HG02943 (cell line): ENCODE data around the gene KRTAP12-3.
"Not testable (repeated sequence)": the region's sequence is repeated elsewhere in the genome, so short reads cannot be mapped to it uniquely, and the experiment has no call there.

Experiments used
- ATAC-seq: cut with Tn5 transposase; IDR thresholded peaks from one replicate; pipeline ENCODE4 v1.9.1; 2021; ENCODE audit warnings: mild to moderate bottlenecking, low read depth, moderate library complexity; ENCODE audit not compliant: unreplicated experiment

KRTAP12-3 gene

DNA sequence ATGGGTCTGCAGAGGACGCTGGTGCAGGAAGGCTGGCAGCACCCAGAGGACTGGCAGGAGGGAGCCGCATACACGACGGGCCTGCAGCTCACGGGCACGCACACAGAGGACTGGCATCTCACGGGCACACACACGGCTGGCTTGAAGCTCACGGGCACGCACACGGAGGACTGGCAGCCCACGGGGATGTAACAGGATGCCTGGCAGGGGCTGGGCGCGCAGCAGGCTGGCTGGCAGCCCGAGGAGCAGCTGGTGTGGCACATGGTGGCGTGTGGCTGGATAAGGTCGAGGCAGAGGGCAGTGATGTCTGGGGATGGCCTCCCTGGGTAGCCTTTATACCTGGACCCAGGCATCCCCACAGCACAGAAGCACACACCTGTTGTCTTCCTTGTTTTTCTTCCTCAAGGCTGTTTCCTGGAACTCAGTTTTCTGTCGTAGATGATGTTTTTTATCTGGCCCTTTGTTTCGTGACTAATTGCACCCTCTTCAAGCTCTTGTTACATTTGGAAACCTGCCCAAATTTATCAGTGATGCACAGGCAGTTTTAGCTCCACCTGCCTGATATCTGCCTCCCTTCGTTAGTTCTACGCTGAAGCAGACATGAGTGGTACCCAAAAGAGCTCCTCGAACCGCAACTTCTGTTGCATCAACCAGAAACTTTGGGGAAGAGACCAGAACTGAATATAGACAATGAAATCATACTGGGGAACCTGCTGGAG is 24.3 kb downstream of the KRTAP12-3 start, which contains the start of gene KRTAP12-1:
TSS of gene KRTAP12-1 (minus strand) at position 303 of the 719 bp plus-strand sequence. CDS start at position 263, 40 bp downstream.
- no peak for ATAC-seq

DNA sequence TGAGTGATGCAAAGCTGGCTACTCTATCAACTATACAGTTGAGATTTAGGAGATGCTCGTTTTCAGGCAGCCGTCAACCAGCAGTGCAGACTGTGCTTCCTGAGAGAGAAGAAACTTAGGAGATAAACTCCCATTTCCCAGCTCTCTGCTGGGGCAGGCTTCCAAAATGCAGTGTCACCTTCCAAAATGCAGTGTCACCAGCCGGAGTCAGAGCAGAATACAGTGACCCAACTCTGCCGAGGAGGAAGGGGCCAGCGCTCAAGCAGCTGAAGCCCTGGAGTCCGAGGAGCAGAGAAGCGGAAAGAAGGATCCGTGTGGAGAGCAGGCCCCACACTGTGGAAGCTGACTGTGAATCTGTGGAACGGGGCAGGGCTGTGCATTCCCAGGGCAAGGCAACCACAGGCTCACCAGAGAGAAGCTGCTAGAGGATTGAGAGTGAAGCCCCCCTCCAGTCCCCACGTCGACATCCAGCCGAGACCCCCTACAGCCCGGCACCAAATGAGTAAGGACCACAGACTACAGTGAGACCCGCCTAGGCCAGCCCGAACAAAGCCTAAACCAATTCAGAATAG is 24.9 kb downstream of the KRTAP12-3 start:
- ATAC-seq, result no peak

DNA sequence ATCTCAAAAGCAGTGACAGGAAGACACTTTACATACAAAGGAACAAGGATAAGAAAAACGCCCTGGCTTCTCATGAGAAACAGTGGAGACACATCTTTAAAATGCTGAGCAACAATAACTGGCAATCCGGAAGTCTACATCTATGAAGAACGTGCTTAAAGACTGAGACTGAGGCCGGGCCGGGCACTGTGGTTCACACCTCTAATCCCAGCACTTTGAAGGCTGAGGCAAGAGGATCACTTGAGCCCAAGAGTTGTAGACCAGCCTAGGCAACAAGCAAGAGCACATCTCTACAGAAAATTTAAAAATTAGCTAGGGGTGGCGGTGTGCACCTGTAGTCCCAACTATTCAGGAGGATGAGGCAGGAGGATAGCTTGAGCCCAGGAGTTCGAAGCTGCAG is 26.3 kb downstream of the KRTAP12-3 start:
- no peak for ATAC-seq

DNA sequence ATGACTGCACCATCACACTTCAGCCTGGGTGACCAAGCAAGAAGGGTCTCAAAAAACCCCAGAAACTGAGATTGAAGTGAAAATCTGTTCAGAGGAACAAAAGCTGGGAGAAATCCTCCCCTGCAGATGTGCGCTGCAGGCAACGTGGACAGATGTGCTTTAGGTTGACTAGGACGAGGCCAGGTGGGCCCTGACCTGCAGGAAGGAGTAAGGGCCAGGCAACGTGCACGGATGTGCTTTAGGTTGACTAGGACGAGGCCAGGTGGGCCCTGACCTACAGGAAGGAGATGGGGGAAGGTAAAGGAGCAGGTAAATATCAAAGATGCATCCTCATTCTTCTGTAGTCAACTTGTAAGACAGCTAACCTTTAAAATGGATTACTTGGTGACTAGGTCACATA is 26.8 kb downstream of the KRTAP12-3 start:
- ATAC-seq, result no peak

DNA sequence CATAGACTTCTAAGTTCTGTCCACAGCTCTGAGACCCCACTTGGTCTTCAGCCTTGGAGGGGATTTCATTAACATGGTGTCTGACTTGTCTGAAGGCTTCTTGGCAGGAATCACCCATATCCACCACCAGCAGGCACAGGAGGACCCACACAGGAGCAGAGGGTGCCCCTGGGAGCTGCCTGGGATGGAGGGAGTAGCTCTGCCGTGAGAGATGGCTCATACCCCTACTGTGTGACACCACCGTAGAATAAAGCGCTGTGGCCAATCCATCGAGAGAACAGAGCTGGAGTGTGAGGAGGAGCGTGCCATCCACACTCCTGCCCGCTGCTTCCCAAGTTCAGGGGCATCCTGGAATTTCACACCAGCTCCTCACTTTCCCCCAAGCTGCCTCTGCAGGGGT is 27.3 kb downstream of the KRTAP12-3 start:
- ATAC-seq, result not testable (repeated sequence)

DNA sequence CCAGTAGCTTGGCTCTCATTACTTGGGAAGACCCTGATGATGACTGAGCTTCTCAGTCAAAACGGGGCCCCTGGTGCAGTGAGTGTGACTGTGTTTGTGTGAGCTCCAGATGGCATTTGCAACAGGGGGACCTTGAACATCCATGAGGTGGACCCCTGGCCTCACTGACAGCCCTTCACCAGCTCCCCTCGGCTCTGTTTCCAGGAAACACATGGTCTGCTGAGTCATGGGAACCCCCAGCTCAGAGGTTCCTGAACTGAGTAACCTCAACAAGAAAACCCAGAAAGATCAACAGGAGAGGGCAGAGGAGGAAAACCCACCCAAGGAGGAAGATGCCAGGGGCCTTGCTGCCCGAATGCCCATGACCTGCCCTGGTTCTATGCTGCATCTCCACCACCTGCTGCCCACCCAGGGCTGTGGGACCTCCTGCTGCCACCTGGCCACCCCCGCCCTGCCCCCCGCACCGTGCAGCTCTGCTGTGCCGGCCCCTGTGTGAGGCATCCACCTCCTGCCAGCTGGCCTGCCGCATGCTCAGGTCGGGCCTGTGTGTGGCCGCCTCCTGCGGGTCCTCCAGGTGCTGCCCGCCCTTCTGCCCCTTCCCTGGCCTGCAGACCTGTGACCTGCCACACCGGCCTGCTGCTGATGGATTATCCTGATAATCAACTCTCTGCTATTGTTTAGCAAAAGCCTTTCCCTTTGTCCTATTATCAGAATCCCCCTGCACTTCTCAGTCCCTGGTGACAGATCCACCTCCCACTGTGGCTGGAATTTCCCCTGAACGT is 28.5 kb downstream of the KRTAP12-3 start:
- no peak for ATAC-seq

DNA sequence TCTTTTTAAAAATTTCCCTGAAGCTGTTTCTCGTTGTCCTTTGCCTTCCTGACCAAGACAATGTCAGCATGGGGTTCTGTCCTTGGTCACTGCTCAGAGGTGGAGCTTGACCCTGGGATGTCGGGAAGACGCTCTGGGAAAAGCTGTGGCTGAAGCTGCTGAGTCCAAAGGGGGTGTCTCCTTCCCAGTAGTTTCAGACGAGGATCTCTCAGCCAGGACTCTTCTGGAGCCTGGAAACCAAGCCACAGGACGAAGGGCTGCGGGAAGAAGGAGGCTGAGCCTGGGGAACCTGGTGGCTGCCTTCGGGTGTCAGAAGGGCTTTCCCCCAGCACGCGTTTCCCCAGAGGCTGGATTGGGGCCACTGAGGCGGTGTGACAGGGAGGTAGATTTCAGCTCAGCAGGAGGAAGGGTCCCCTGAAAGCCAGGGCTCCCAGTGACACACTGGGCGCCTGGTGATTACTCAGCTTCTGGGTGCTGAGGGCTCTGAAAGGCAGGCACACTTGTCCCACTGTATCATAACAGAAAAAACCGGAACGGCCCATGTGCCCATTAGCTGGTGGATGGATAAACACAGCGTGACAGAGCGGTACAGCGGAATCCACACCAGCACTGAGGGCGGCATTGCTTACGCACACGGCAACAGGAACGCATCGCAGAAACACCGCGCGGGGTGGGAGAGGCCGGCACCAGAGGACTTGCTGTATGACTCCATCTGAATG is 29.3 kb downstream of the KRTAP12-3 start:
- no peak for ATAC-seq

DNA sequence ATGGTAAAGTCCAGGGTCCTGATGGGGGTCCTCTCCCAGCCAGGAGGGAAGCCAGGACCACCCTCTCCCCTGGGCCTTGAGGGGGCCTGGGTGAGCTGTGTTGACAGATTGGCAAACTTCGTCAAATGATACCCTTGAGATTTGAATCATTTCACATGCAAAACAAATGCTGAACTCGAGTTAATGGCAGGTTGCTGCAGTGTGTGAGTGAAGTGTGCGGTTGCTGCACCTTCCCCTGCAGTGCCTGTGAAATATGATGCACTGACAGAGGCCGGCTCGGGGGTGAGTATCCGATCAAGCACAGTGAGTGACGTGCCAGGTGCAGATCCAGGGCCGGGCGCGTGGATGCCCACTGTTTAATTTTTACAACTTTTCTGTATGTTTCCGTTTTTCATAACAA is 29.9 kb downstream of the KRTAP12-3 start:
- no peak for ATAC-seq

DNA sequence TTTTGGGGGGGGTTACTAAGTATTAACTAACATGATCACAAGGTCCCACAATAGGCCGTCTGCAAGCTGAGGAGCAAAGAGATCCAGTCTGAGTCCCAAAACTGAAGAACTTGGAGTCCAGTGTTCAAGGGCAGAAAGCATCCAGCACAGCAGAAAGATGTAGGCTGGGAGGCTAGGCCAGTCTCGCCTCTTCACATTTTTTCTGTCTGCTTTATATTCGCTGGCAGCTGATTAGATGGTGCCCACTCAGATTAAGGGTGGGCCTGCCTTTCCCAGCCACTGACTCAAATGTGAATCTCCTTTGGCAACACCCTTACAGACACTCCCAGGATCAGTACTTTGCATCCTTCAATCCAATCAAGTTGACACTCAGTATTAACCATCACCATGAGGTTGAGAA is 32.0 kb downstream of the KRTAP12-3 start:
- ATAC-seq, result not testable (repeated sequence)

DNA sequence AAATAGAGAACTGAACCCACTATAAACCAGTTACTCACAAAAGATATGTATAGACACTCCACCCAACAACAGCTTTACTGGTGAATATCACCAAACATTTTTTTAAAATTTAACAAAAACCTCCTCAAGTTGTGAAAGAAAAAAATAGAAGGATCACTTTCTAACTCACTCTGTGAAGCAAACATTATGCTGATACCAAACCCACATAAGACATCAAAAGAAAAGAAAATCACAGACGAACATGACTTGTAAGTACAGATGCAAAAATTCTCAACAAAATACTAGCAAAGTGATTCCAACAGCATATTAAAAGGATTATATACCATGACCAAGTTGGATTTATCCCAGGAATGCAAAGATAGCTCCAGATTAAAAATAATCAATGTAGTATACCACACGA is 34.0 kb downstream of the KRTAP12-3 start:
- ATAC-seq, result no peak

DNA sequence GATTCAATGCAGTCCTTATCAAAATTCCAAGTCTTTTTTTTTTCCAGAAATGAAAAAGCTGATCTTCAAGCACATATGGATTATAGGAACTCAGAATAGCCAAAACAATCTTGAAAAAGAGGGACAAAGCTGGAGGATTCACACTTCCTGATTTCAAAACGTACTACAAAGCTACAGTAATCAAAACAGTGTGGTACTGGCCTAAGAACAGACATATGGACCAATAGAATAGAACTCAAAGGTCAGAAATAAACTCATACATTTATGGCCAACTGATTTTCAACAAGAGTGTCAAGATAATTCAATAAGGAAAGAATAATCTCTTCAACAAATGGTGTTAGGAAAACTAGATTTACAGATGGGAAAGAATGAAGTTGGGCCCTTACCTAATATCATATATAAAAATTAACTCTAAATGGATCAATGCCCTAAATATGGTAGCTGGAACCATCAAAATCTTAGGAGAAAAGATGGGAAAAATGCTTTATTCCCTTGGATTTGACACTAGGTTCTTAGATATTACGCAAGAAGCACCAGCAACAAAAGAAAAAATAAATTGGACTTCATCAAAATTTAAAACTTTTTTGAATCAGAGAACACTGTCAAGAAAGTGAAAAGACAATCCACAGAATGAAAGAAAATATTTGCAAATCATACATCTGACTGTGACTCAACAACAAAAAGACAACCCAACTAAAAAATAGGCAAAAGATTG is 35.2 kb downstream of the KRTAP12-3 start:
- no peak for ATAC-seq

DNA sequence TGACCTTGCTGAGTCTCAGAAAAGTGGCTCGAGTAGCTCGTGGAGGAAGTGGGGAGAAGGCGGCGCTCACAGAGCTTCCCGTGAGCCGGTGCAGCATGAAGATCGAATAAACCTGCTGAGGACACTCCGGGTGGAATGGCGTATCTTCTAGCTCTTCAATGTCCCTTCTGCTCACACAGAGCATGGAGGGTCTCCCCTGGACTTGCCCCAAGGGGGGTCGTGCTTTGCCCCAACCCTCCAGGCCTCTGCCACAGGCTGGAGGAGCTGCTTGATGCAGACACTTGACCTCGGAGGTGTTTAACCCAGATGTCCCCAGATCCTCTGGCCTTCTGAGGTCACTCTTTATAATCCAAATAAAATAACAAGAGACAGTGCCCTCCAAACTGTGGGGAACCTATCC is 37.0 kb downstream of the KRTAP12-3 start:
- ATAC-seq, result no peak

DNA sequence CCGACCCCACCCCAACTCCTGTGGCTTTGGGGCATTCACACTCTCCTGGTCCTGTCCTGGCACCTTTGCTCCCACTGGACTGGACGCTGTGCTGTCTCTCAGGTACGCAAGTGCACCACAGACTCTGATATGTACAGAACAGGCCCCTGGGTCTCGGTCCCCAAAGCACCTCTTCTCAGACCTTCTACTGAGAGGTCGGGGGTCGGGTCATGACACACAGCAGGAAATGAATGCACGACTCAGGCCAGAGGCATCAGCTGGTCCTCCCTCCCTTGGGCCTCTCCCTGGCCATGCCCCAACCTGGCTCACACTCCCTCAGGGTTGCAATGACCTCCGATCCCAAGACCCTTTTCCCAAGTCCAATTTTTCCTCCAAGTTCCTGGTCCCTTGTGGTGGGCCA is 37.5 kb downstream of the KRTAP12-3 start:
- ATAC-seq, result no peak

DNA sequence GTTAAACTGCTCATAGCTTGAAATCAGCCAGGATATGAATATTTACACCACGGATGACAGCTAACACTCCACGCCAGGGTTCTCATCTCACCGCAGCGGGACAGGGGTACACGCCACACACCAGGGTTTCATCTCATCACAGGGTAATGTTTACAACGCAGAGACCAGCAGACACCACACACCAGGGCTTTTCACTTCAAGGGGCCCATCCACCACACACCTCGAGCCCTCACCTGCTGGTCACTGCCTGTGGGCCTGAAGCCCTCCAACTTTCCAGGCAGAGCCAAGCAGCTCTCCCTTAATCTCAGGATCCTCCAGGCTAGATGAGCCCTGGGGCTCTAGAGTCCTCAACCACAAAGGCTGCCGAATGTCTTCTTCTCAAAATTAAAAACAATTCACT is 37.9 kb downstream of the KRTAP12-3 start:
- no peak for ATAC-seq

DNA sequence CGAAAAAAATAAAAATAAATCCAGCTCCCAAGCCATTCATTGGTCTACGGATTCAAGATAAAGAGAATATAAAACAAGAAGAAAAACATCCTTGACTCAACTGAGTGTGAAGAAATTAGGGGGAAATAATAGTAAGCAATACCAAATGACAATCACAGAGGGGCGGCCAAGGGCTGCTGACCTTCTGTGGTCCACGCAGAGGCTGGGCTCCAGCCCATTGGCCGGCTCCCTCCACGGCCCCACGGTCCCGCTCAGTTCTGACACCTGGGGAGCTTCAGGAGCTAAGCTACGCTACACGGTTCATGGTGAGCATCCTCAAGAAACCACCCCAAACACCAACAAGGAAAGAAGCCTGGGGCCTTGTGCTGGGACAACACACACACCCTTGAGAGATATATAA is 38.8 kb downstream of the KRTAP12-3 start:
- no peak for ATAC-seq

DNA sequence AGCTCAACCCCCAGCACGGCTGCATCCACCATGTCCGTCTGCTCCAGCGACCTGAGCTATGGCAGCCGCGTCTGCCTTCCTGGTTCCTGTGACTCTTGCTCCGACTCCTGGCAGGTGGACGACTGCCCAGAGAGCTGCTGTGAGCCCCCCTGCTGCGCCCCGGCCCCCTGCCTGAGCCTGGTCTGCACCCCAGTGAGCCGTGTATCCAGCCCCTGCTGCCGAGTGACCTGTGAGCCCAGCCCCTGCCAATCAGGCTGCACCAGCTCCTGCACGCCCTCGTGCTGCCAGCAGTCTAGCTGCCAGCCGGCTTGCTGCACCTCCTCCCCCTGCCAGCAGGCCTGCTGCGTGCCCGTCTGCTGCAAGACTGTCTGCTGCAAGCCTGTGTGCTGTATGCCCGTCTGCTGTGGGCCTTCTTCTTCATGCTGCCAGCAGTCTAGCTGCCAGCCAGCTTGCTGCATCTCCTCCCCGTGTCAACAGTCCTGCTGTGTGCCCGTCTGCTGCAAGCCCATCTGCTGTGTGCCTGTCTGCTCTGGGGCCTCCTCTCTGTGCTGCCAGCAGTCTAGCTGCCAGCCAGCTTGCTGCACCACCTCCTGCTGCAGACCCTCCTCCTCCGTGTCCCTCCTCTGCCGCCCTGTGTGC is 39.6 kb downstream of the KRTAP12-3 start, which contains the start of gene KRTAP10-12:
TSS of gene KRTAP10-12 (plus strand) at position 1 of the 639 bp plus-strand sequence. CDS start at position 31, 30 bp downstream.
- not testable (repeated sequence) for ATAC-seq

DNA sequence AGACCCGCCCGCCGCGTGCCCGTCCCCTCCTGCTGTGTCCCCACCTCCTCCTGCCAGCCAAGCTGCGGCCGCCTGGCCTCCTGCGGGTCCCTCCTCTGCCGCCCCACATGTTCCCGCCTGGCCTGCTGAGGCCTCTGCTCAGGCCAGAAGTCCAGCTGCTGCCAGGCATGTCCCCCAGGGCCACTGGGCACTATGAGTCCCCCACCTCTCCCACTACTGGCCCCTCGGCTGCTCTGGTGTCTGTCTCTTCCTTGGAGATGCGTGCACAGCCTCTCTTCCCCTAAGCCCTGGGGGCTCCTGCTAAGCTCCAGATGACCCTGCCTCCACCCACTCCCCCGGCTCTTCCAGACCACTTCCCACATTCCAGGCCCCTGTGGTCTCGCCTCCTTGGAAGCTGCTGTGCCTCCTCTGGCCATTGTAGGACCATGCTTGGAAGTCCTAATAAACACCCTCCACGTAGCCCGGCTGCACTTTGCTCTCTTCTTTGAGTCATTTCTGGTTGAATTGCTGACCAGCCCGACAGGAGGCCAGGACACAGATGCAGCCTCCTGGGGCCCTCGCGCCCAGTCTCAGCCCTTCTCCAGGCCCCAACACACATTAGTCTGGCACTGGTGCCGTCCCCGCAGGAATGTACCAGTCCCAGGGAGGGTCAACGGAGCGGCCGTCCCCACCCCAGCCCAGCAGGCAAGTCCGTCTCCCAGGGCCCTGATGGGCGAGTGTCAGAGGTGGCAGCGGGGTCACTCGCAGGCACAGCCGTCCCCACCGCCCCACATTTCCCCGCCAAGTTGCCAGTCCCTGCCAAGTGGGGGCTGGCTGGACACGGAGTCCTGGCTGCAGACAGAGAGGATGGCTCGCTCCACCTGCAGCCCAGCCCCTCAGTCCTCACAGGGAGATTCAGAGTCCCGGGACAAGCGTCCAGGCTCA is 40.3 kb downstream of the KRTAP12-3 start:
- ATAC-seq, result no peak

DNA sequence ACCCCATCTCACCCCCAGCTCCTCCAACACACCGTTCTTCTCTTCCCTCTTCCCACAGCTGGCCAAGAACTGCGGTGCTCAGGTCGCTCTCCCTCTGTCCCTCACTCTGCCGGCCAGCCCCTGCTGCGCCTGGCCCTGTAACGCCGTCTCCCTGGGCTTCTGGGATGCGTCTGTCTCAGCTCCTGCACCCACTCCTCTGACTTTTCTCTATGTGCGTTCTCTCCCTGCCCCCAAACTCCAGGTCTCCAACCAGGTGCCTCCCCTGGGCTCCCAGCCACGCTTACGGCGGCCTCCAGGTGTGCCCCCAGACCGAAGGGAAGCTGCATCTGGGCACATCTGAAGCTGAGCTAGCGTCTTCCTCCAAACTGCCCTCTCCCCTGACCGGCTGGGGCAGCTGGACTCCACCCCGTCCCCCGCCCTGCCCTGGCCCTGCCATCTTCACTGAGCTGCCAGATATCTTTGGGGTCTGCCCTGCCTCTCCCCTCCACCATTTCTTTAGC is 41.8 kb downstream of the KRTAP12-3 start:
- ATAC-seq, result no peak
